Measurements from ENCODE around the gene CELSR3.

DNA sequence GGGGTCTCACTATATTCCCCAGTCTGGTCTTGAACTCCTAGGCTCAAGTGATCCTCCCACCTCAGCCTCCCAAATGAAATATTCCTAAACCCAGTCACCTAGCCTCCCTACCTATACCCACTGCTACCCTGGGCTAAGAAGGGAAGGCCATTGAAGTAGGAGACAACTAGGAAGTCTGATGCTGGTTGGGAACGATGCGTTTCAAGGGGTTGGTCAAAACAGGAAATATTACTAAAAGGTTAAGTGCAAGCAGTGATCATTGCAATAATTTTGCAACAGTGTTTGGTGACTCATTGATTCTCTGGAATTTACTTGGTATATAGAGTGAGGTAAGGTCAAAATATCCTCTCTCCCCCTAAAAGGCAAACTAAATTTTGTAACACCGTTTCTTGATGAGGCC lies 48.6 kb downstream of the CELSR3 start:
- no peak for TF ChIP-seq ZNF274 (IDR thresholded peaks at IDR 0.05; ENCODE audit: low read depth, low read length)
- TF ChIP-seq YY1 (IDR thresholded peaks at IDR 0.05; ENCODE audit: insufficient read depth, insufficient read length) = no peak
- TF ChIP-seq SUZ12 (IDR thresholded peaks at IDR 0.05; ENCODE audit: extremely low read depth, insufficient read depth, insufficient read length) = no peak

Data from NT2/D1 (cell line).